OCI-LY3 (cell line): Measurements from ENCODE around the gene DYNC1I2.
"Not testable (repeated sequence)": the region's sequence is repeated elsewhere in the genome, so short reads cannot be mapped to it uniquely, and the experiment has no call there.

ENCODE experiments used
- H2AFZ ChIP-seq: fragments of 200-600, 300-600 bp; shearing (Covaris generic); 2 replicates; pipeline ENCODE4 v1.6.0; 2014; ENCODE audit warnings: antibody characterized with exemption, low read depth, low read length
- H3K27ac ChIP-seq: fragments of 200-600, 300-600 bp; sonication (generic); 2 replicates; pipeline ENCODE4 v1.5.1; 2014; ENCODE audit warnings: mild to moderate bottlenecking, low read length, moderate library complexity, mixed read lengths
- H3K27me3 ChIP-seq: fragments of 200-600, 300-600 bp; sonication (generic); 2 replicates; pipeline ENCODE4 v1.6.1; 2014; ENCODE audit warnings: low read depth, low read length, mixed read lengths
- H3K36me3 ChIP-seq: fragments of 200-600, 300-600 bp; sonication (generic); replicated peaks from 2 replicates; pipeline ENCODE3; 2014; ENCODE audit warnings: low read depth, low read length, mixed read lengths
- H3K4me1 ChIP-seq: fragments of 300-600, 200-600 bp; sonication (generic); 2 replicates; pipeline ENCODE4 v1.6.1; 2014; ENCODE audit warnings: low read length, mixed read lengths
- H3K4me2 ChIP-seq: fragments of 200-600, 300-600 bp; sonication (generic); 2 replicates; pipeline ENCODE4 v1.6.1; 2014; ENCODE audit warnings: low read length, mixed read lengths
- H3K4me3 ChIP-seq: fragments of 300-600, 200-600 bp; sonication (generic); 2 replicates; pipeline ENCODE4 v1.5.1; 2014; ENCODE audit warnings: antibody characterized with exemption, mild to moderate bottlenecking, low read length, moderate library complexity
- H3K79me2 ChIP-seq: fragments of 300-600, 200-600 bp; shearing (Covaris generic); 2 replicates; pipeline ENCODE4 v1.6.1; 2014; ENCODE audit warnings: mild to moderate bottlenecking, low read length, mixed read lengths
- H3K9ac ChIP-seq: fragments of 300-600, 200-600 bp; shearing (Covaris generic); 2 replicates; pipeline ENCODE4 v1.6.0; 2014; ENCODE audit warnings: mild to moderate bottlenecking, low read length, moderate library complexity
- H3K9me3 ChIP-seq: fragments of 200-600, 300-600 bp; shearing (Covaris generic); 2 replicates; pipeline ENCODE4 v1.6.1; 2014; ENCODE audit warnings: low read length, mixed read lengths; ENCODE audit not compliant: insufficient read depth
- H4K20me1 ChIP-seq: fragments of 200-600, 300-600 bp; sonication (generic); 2 replicates; pipeline ENCODE4 v1.6.1; 2016; ENCODE audit warnings: low read length, mixed read lengths; ENCODE audit not compliant: insufficient read depth
- EZH2phosphoT487 ChIP-seq: fragments of 200-600 bp; shearing (Covaris generic); IDR thresholded peaks from 2 replicates; pipeline ENCODE4 v1.6.1; 2018; ENCODE audit warnings: antibody characterized with exemption, mixed run types, low read depth
- TF ChIP-seq, protein P1 (sequence below): fragments of 200-600, 300-600 bp; sonication (generic); IDR thresholded peaks from 2 replicates; pipeline ENCODE4 v1.5.1; 2014; ENCODE audit warnings: antibody characterized with exemption, low read length, low read depth

DYNC1I2 gene

DNA sequence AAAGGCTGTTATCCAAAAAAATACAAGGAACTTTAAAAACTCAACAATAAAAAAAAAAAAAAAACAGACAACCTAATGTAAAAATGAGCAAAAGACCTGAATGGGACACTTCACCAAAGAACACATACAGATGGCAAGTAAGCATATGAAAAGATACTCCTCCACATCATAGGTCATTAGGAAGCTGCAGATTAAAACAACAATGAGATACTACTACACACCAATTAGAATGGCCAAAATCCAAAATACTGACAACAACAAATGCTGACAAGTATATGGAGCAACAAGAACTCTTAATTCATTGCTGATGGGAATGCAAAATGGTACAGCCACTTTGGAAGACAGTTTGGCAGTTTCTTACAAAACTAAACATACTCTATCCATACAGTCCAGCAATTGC is 84.2 kb downstream of the DYNC1I2 start:
- H3K4me3 ChIP-seq = no peak overlapping the region
- H3K27me3 ChIP-seq = no peaks in the 10 kb centered on the region
- peaks cover 6% of the 10 kb centered on the region; the same call in 1 of the 2 replicates for H3K9me3 ChIP-seq
- no peaks in the 10 kb centered on the region for H3K79me2 ChIP-seq
- H3K4me2 ChIP-seq = no peak overlapping the region
- no peaks in the 10 kb centered on the region for H3K4me1 ChIP-seq
- H3K9ac ChIP-seq = no peak overlapping the region
- H3K36me3 ChIP-seq = peaks cover 14% of the 10 kb centered on the region
- no peaks in the 10 kb centered on the region for H4K20me1 ChIP-seq
- H3K27ac ChIP-seq = no peak overlapping the region
- no peak for TF ChIP-seq EZH2phosphoT487
- TF ChIP-seq, protein P1, sequence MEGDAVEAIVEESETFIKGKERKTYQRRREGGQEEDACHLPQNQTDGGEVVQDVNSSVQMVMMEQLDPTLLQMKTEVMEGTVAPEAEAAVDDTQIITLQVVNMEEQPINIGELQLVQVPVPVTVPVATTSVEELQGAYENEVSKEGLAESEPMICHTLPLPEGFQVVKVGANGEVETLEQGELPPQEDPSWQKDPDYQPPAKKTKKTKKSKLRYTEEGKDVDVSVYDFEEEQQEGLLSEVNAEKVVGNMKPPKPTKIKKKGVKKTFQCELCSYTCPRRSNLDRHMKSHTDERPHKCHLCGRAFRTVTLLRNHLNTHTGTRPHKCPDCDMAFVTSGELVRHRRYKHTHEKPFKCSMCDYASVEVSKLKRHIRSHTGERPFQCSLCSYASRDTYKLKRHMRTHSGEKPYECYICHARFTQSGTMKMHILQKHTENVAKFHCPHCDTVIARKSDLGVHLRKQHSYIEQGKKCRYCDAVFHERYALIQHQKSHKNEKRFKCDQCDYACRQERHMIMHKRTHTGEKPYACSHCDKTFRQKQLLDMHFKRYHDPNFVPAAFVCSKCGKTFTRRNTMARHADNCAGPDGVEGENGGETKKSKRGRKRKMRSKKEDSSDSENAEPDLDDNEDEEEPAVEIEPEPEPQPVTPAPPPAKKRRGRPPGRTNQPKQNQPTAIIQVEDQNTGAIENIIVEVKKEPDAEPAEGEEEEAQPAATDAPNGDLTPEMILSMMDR = no peak
- no peak overlapping the region for H2AFZ ChIP-seq

DNA sequence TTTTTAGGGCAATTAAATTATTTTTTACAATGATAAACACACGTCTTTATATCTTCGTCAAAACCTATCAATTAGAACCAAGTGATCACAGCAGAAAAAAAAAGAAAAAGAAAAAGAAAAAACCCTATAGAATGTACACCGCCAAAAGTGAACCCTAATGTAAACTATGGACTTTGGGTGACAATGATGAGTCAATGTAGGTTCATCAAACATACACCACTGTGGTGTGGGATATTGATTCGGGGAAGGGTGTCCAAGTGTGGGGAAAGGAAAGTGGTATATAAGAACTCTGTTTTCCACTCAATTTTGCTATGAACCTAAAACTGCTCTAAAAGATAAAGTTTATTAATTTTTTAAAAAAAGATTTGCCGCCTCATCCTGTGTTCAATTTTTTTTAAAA is 85.1 kb downstream of the DYNC1I2 start:
- no peak overlapping the region for H3K4me2 ChIP-seq
- H4K20me1 ChIP-seq = no peaks in the 10 kb centered on the region
- H3K4me3 ChIP-seq = no peak overlapping the region
- no peak overlapping the region for H2AFZ ChIP-seq
- TF ChIP-seq, protein P1 = no peak
- no peak for TF ChIP-seq EZH2phosphoT487
- peaks cover 6% of the 10 kb centered on the region; the same call in 1 of the 2 replicates for H3K9me3 ChIP-seq
- no peaks in the 10 kb centered on the region for H3K79me2 ChIP-seq
- no peak overlapping the region for H3K27ac ChIP-seq
- H3K9ac ChIP-seq = no peak overlapping the region
- H3K36me3 ChIP-seq = peaks cover 14% of the 10 kb centered on the region
- H3K27me3 ChIP-seq = no peaks in the 10 kb centered on the region
- no peaks in the 10 kb centered on the region for H3K4me1 ChIP-seq

DNA sequence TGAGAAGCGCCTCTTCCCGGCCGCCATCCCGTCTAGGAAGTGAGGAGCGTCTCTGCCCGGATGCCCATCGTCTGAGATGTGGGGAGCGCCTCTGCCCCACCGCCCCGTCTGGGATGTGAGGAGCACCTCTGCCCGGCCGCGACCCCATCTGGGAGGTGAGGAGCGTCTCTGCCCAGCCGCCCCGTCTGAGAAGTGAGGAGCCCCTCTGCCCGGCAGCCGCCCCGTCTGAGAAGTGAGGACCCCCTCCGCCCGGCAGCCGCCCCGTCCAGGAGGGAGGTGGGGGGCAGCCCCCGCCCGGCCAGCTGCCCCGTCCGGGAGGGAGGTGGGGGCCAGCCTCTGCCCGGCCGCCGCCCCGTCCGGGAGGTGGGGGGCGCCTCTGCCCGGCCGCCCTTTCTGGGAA is 87.3 kb downstream of the DYNC1I2 start:
- H3K79me2 ChIP-seq, H3K9ac ChIP-seq, H3K9me3 ChIP-seq: not testable (repeated sequence)

DNA sequence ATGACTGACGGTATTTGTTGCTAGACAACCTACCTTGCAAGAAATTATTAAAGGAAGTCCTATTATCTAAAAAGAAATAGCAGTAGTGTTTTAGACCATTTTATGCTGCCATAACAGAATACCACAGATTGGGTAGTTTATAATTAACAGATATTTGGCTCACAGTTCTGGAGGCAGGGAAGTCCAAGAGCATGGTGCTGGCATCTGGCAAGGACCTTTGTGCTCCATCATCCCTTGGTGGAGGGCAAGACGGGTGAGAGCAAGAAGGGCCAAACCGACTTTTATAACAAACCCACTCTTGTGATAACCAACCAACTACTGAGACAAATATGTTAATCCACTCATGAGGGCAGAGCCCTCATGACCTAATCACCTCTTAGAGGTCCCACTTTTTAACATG is 91.2 kb downstream of the DYNC1I2 start:
- Histone ChIP-seq H4K20me1 (no peaks in the 10 kb centered on the region), H3K27ac (no peak overlapping the region), H3K9me3 (no peaks in the 10 kb centered on the region; the same call in 1 of the 2 replicates), H3K36me3 (peaks cover 19% of the 10 kb centered on the region), H3K27me3 (no peaks in the 10 kb centered on the region), H3K79me2 (no peaks in the 10 kb centered on the region), H3K4me1 (0 out of 2 replicates have a peak, but pooled peaks cover 4% of the 10 kb centered on the region), H3K4me2 (no peak overlapping the region), H3K4me3 (no peak overlapping the region), H3K9ac (no peak overlapping the region), H2AFZ (no peak overlapping the region)
- no peak for TF ChIP-seq EZH2phosphoT487
- TF ChIP-seq, protein P1 = no peak

More for the DNA sequence above, 87.3 kb downstream of the DYNC1I2 start:
- H2AFZ ChIP-seq, H3K4me2 ChIP-seq, H4K20me1 ChIP-seq, H3K4me3 ChIP-seq, H3K27me3 ChIP-seq, H3K27ac ChIP-seq, H3K4me1 ChIP-seq: not testable (repeated sequence)
- H3K36me3 ChIP-seq = peaks cover 20% of the 10 kb centered on the region

DNA sequence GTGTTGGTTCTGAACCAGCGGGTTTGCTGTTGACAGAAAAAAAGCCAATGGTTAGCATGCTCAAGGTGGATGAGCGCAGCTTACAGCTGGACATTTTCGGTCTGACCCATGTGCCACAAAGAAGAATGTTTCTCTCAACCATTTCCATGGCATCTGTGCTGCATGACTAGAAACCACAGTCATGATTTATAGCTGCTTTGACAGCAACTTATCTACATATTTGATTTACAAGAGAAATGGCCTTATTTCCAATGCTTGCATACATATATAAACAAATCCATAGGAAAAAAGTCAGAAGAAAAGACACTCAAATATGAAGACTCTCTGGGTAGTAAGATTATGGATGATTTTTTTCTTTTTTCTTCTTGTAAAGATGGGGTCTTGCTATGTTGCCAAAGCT is 98.2 kb downstream of the DYNC1I2 start:
- Histone ChIP-seq H3K27ac (no peak overlapping the region), H3K9ac (no peak overlapping the region), H3K79me2 (no peaks in the 10 kb centered on the region), H3K4me1 (0 out of 2 replicates have a peak, but pooled peaks cover 8% of the 10 kb centered on the region), H3K4me2 (no peak overlapping the region), H3K27me3 (no peaks in the 10 kb centered on the region), H2AFZ (no peak overlapping the region), H4K20me1 (no peaks in the 10 kb centered on the region), H3K9me3 (no peaks in the 10 kb centered on the region), H3K4me3 (no peak overlapping the region), H3K36me3 (peaks cover 47% of the 10 kb centered on the region)
- TF ChIP-seq, protein P1 = no peak
- TF ChIP-seq EZH2phosphoT487 = no peak
